K562 (cell line): Measurements from ENCODE around the gene RBFOX1. TPM values are rescaled to one million over a fixed set of nuclear protein-coding genes. Genes with fewer than 3 reads are reported as not detected.

Experiments used
- ATAC-seq: fragments of 200-7000 bp; cut with Tn5 transposase; 3 replicates; pipeline ENCODE4 v1.9.1; 2020; ENCODE audit warnings: moderate library complexity
- BruUV-seq: library from RNA; stranded (reverse); fragments of 400-500 nt; replicated peaks from 2 replicates; lab custom pipeline; 2021; lab: Mats Ljungman, UMichigan
- CTCF ChIA-PET: fragments of 300-600 bp; formaldehyde crosslinking; extraction: SDS; loops from one replicate; lab custom pipeline; 2021; ENCODE audit warnings: low intra/inter-chr PET ratio; lab: Yijun Ruan, JAX
- POLR2A ChIA-PET: fragments of 300-600, 350-650 bp; sonication (Branson Sonifier 250); formaldehyde crosslinking; extraction: SDS; loops from one replicate; lab custom pipeline; 2021; ENCODE audit warnings: antibody characterized with exemption, inconsistent platforms; lab: Yijun Ruan, JAX
- DNase-seq, 4 experiments: peaks; one replicate each; pipeline versions ENCODE4 v3.0.0 to v3.0.0-alpha.2; 2011 to 2018; ENCODE audit warnings: low spot score in 3 of 4, mixed read lengths in 3 of 4; ENCODE audit errors: extremely low read depth in 1 of 4
- FAIRE-seq: peaks from 2 replicates; lab custom pipeline; 2011; peaks lifted over from hg19 to GRCh38; lab: Jason Lieb, UNC
- H2AFZ ChIP-seq: 2 replicates; pipeline ENCODE4 v1.6.0; 2011; ENCODE audit warnings: low read depth, low read length, control low read depth, inconsistent platforms
- H3K27ac ChIP-seq: fragments of 200-600 bp; 3 replicates; pipeline ENCODE4 v1.8.0; 2011; ENCODE audit warnings: low read depth, mild to moderate bottlenecking, control low read depth, inconsistent platforms, low read length, moderate library complexity, mixed read lengths; ENCODE audit errors: extremely low read depth
- H3K27me3 ChIP-seq, 2 experiments: fragments of 300-600 bp in 1 of 2; 2 replicates in 1 of 2; 3 replicates in 1 of 2; pipeline versions ENCODE4 v1.6.0 to v1.8.0; 2011; ENCODE audit warnings: inconsistent platforms in 2 of 2, low read length in 2 of 2, mild to moderate bottlenecking in 1 of 2, mixed read lengths in 1 of 2, moderate library complexity in 1 of 2; ENCODE audit not compliant: control insufficient read depth in 2 of 2, insufficient read depth in 2 of 2
- H3K36me3 ChIP-seq: fragments of 300-600 bp; 3 replicates; pipeline ENCODE4 v1.8.0; 2011; ENCODE audit warnings: mild to moderate bottlenecking, low read length, inconsistent platforms; ENCODE audit not compliant: control insufficient read depth, insufficient read depth
- H3K4me1 ChIP-seq, 2 experiments: fragments of 200-600 bp in 1 of 2; replicated peaks in 1 of 2; 2 replicates in 1 of 2; 3 replicates in 1 of 2; pipeline versions ENCODE4 v1.5.1 to v1.8.0; 2011; ENCODE audit warnings: inconsistent platforms in 2 of 2, low read length in 2 of 2, mild to moderate bottlenecking in 1 of 2, mixed read lengths in 1 of 2, moderate library complexity in 1 of 2; ENCODE audit not compliant: control insufficient read depth in 2 of 2, insufficient read depth in 2 of 2
- H3K4me2 ChIP-seq: 2 replicates; pipeline ENCODE4 v1.6.1; 2011; ENCODE audit warnings: low read length, control low read depth, inconsistent platforms, mixed read lengths; ENCODE audit not compliant: insufficient read depth
- H3K4me3 ChIP-seq: fragments of 200-600 bp; sonication (generic), shearing (Covaris generic); 2 replicates; pipeline ENCODE4 v1.5.1; 2016; ENCODE audit warnings: control low read depth, inconsistent platforms
- H3K79me2 ChIP-seq: fragments of 200-600 bp; 3 replicates; pipeline ENCODE4 v1.8.0; 2011; ENCODE audit warnings: low read length, inconsistent platforms; ENCODE audit not compliant: control insufficient read depth, insufficient read depth
- H3K9ac ChIP-seq, 2 experiments: 2 replicates each; pipeline versions ENCODE4 v1.6.0 to v1.6.1; 2011; ENCODE audit warnings: low read depth in 2 of 2, low read length in 2 of 2, control low read depth in 1 of 2, inconsistent platforms in 1 of 2, mild to moderate bottlenecking in 1 of 2, mixed read lengths in 1 of 2; ENCODE audit not compliant: insufficient read depth in 1 of 2
- H3K9me1 ChIP-seq: one replicate; pipeline ENCODE4 v1.6.0; 2011; ENCODE audit warnings: inconsistent platforms, mild to moderate bottlenecking, low read length, moderate library complexity; ENCODE audit not compliant: control insufficient read depth, insufficient read depth
- H3K9me3 ChIP-seq: replicated peaks from 2 replicates; pipeline ENCODE4 v1.5.1; 2011; ENCODE audit warnings: low read depth, low read length, inconsistent platforms; ENCODE audit not compliant: control insufficient read depth, insufficient read depth
- H4K20me1 ChIP-seq: replicated peaks from 2 replicates; pipeline ENCODE4 v1.6.1; 2011; ENCODE audit warnings: low read length, inconsistent platforms, mixed read lengths; ENCODE audit not compliant: control insufficient read depth, insufficient read depth
- FOSL1 ChIP-seq: fragments of 200-800 bp; sonication (Bioruptor generic); conservative IDR thresholded peaks from 2 replicates; pipeline ENCODE4 v1.6.1; 2016; ENCODE audit warnings: missing genetic modification characterization, missing compliant biosample characterization
- GTF3C2 ChIP-seq: IDR thresholded peaks from 3 replicates; pipeline ENCODE4 v1.6.1; 2011; ENCODE audit warnings: borderline replicate concordance, mild to moderate bottlenecking, moderate library complexity; ENCODE audit not compliant: insufficient read length; ENCODE audit errors: extremely low read depth
- ZNF316 ChIP-seq: fragments of 450-650 bp; IDR thresholded peaks from 2 replicates; pipeline ENCODE4 v1.6.1; 2016
- ZNF717 ChIP-seq: fragments of 250-450 bp; sonication (Bioruptor Pico); IDR thresholded peaks from 2 replicates; pipeline ENCODE4 v1.5.0; 2021
- ZNF79 ChIP-seq: fragments of 250-450 bp; sonication (Bioruptor Pico); IDR thresholded peaks from 2 replicates; pipeline ENCODE4 v1.4.0; 2020; ENCODE audit warnings: low read depth, mild to moderate bottlenecking, moderate library complexity
- WGBS: fragments of 100-300 bp; shearing (Covaris generic); methylation state at CpG from one replicate; pipeline ENCODE4 v1.1.6; 2016; ENCODE audit warnings: low coverage, mixed read lengths; ENCODE audit not compliant: insufficient coverage; ENCODE audit errors: missing lambda C conversion rate; 5-methylcytosine and 5-hydroxymethylcytosine counted together
- in situ Hi-C: fragments of 300-500 bp; cut with MboI; formaldehyde crosslinking; loops from 4 replicates; pipeline ENCODE4 v1.15.0; 2018; ENCODE audit warnings: inconsistent platforms, mixed read lengths
- intact Hi-C: fragments of 100-400 bp; cut with micrococcal nuclease; formaldehyde crosslinking; loops from 2 replicates; pipeline ENCODE4 v1.14.2; 2022
- polyA plus RNA-seq, 8 experiments: library from polyadenylated mRNA; depleted of rRNA in 4 of 8; stranded (reverse) in 5 of 8; unstranded in 3 of 8; fragments of >200 nt; fragmentation: Nextera tagmentation in 2 of 8; fragmentation: Illumina TruSeq in 1 of 8; extraction: Ambion mirVana in 2 of 8; extraction: Trizol in 1 of 8; gene quantifications; 2 replicates each; pipeline versions ENCODE4 v1.2.1 to v1.2.3, GENCODE V29; 2011 to 2014; ENCODE audit warnings: inconsistent platforms in 1 of 8, missing spikeins in 1 of 8
- total RNA-seq, 7 experiments: library from RNA; depleted of rRNA in 6 of 7; stranded (reverse); fragments of >200 nt in 6 of 7; fragmentation: Illumina TruSeq in 2 of 7; extraction: Trizol in 2 of 7; gene quantifications; 2 replicates each; pipeline versions ENCODE4 v1.2.1 to v1.2.3, GENCODE V29; 2011 to 2021; ENCODE audit warnings: low replicate concordance in 1 of 7

The RBFOX1 gene
- total and polyA plus RNA-seq, 9 of the 15 experiments (the other 6 are each of a cell fraction or from before 2014, with no cell fraction given) = 0.03 TPM; not detected in 8

GRCh38 chr16:7442050-7442449, 109.4 kb downstream of the RBFOX1 start:
- H2AFZ ChIP-seq = no peak overlapping the region
- no peaks in the 10 kb centered on the region for H3K9me1 ChIP-seq
- ATAC-seq = no peak
- DNase-seq = no peak
- no peak overlapping the region for H3K4me3 ChIP-seq
- no peaks in the 10 kb centered on the region for H3K4me1 ChIP-seq
- no peaks in the 10 kb centered on the region for H3K36me3 ChIP-seq
- no peaks in the 10 kb centered on the region for H4K20me1 ChIP-seq
- POLR2A ChIA-PET = interaction anchor here (1.2 kb wide), 1 partner anchor 72 kb away, joined by 4 read pairs; no protein-coding TSS in a partner anchor
- TF ChIP-seq ZNF717 (CRISPR knock-in tag) (no peak), ZNF79 (CRISPR knock-in tag) (no peak), FOSL1 (tag) (no peak)
- WGBS = 1% methylated on average over 6 of the region's 7 CpGs
- no peak overlapping the region for H3K9ac ChIP-seq
- no TSS peak for BruUV-seq
- no peak overlapping the region for H3K27ac ChIP-seq
- intact Hi-C loops (no loop called here), in situ Hi-C loops (no loop called here)
- no peaks in the 10 kb centered on the region for H3K79me2 ChIP-seq
- no peak overlapping the region for H3K4me2 ChIP-seq
- FAIRE-seq = no peak
- H3K9me3 ChIP-seq = no peaks in the 10 kb centered on the region
- CTCF ChIA-PET = no interaction called here
- peaks cover 0 to 9% of the 10 kb centered on the region in 2 experiments; a peak in 2 of 5 replicates for H3K27me3 ChIP-seq

- intact Hi-C loops (no loop called here), in situ Hi-C loops (no loop called here)
- Histone ChIP-seq H3K79me2 (no peaks in the 10 kb centered on the region), H3K9me3 (no peaks in the 10 kb centered on the region), H3K9me1 (no peaks in the 10 kb centered on the region), H3K4me1 (no peaks in the 10 kb centered on the region), H2AFZ (no peak overlapping the region), H4K20me1 (no peaks in the 10 kb centered on the region), H3K9ac (no peak overlapping the region), H3K4me2 (no peak overlapping the region), H3K27me3 (peaks cover 0 to 9% of the 10 kb centered on the region in 2 experiments; a peak in 2 of 5 replicates), H3K4me3 (no peak overlapping the region), H3K36me3 (no peaks in the 10 kb centered on the region), H3K27ac (no peak overlapping the region)
- WGBS = 0% methylated on average over 4 of the region's 4 CpGs
- POLR2A ChIA-PET = no interaction called here
- CTCF ChIA-PET = no interaction called here
- no peak for TF ChIP-seq GTF3C2
- peak; percentile 19; the same call in 1 of the 2 replicates for TF ChIP-seq ZNF316
- DNase-seq (no peak), FAIRE-seq (no peak), ATAC-seq (no peak)
- BruUV-seq = no TSS peak
Observed at GRCh38 chr16:7443142-7443541, 110.5 kb downstream of the RBFOX1 start.
